Measurements from ENCODE around the gene CARMIL3. TPM values are rescaled to one million over a fixed set of nuclear protein-coding genes. Genes with fewer than 3 reads are reported as not detected.

The CARMIL3 gene
- total and polyA plus RNA-seq, 2 of the 8 experiments (the other 6 are each of a cell fraction or from before 2014, with no cell fraction given) = 6.0 to 9.0 TPM

DNA sequence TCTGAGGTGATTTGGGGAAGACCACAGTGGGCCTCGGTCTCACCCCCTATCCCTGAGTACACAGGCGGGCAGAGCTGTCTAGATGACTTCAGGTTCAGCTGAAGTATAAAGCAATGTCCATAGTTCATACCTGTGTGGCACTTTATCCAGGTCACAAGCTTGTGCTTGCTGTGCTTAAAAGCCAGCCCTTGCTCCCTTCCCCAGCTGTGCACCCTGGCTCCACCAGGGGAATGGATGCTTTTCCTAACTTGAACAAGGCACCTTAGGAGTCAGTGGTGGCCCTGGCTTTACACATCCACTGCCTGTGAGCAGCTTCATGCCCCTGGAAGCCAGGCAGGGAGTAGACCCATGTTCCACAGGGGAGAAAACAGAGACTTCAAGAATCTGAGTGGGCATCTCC, 5.5 kb downstream of the CARMIL3 start (continued):
- TF ChIP-seq CHD7 (IDR thresholded peaks at IDR 0.05; ENCODE audit: insufficient replicate concordance, low read length) (no peak), KDM5A (IDR thresholded peaks at IDR 0.05; ENCODE audit: low read length) (no peak), SP4 (IDR thresholded peaks at IDR 0.05; ENCODE audit: low read length) (no peak), JUN (IDR thresholded peaks at IDR 0.05; ENCODE audit: low read depth, low read length) (no peak), CREB1 (IDR thresholded peaks at IDR 0.05) (no peak), RBBP5 (IDR thresholded peaks at IDR 0.05; ENCODE audit: borderline replicate concordance, low read depth, low read length) (no peak)

Measured in H1 (cell line).